Fibroblast of the aortic adventitia (primary cell): ENCODE data around the gene LDB3. TPM values are rescaled to one million over a fixed set of nuclear protein-coding genes. Genes with fewer than 3 reads are reported as not detected.

Experiments
- DNase-seq: peaks from one replicate; pipeline ENCODE4 v3.0.0-alpha.2; 2010; ENCODE audit warnings: low read depth
- H3K4me3 ChIP-seq: 2 replicates; pipeline ENCODE4 v1.5.1; 2011; ENCODE audit warnings: low read depth, mild to moderate bottlenecking, control low read depth, low read length, moderate library complexity
- CTCF ChIP-seq: IDR thresholded peaks from 2 replicates; pipeline ENCODE4 v1.5.1; 2011; ENCODE audit warnings: mild to moderate bottlenecking, low read length, control low read depth, inconsistent platforms; ENCODE audit not compliant: insufficient read depth
- total RNA-seq: library from RNA; depleted of rRNA; stranded (reverse); fragments of >200 nt; gene quantifications from 2 replicates; pipeline ENCODE4 v1.2.3, GENCODE V29; 2012; ENCODE audit warnings: low replicate concordance

The LDB3 gene
- total RNA-seq, 1 donor, result under 0.01 TPM

DNA sequence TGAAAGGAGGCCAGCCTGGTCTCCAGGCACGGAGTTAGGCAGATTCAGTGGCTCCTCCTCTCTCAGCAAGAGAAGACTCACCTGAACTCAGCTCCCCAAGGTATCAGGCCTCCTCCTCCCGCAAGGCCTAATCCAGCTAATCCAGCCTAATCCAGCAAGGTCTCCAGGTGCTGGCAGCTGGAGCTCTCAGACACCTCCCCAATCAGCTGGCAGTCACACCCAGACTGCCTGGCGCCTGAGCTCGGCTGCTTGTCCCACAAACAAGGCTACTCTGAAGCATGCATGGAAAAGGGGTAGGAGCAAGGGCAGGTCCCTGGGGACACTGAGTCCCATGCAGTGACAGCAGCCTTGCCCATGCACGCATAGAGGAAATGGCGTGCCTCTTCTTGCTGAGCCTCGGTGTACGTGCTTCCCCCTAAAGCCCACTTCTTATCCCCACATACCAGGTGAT is 17.3 kb upstream of the LDB3 start:
- no peak for DNase-seq
- no peak for TF ChIP-seq CTCF
- H3K4me3 ChIP-seq, result no peak overlapping the region

GRCh38 chr10:86651631-86652331 is 16.5 kb upstream of the LDB3 start:
- no peak for DNase-seq
- TF ChIP-seq CTCF, result no peak
- no peak overlapping the region for H3K4me3 ChIP-seq

- peak; percentile 30 for DNase-seq
- no peak overlapping the region for H3K4me3 ChIP-seq
- no peak for TF ChIP-seq CTCF
Observed at GRCh38 chr10:86652361-86653202, 15.7 kb upstream of the LDB3 start.

DNA sequence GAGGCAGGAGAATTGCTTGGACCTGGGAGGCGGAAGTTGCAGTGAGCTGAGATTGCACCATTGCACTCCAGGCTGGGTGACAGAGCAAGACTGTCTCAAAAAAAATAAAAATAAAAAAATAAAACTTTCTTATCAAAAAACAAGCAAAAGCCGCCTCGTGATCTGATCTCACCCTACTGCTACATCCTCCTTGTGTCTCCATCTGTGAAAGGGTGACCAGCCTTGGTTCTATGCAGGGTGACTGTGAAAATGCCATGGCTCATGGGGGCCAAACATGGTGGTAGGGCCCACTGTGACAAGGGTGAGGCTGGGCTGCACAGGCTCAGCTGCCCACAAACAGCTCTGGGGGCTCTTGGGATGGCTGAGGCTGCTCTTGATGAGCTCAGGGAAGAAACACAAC is 14.9 kb upstream of the LDB3 start:
- TF ChIP-seq CTCF, result no peak
- H3K4me3 ChIP-seq, result no peak overlapping the region
- no peak for DNase-seq

DNA sequence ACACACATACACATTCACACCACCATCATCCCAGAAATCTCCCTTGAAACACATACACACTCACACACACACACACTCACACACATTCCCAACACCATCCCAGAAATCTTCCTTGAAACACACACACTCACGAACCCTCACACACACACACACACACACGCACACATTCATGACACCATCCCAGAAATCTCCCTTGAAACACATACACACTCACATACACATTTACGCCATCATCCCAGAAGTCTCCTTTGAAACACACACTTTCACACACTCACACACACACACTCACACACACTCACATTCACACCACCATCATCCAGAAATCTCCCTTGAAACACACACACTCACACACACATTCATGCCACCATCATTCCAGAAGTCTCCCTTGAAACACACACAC is 14.3 kb upstream of the LDB3 start:
- no peak overlapping the region for H3K4me3 ChIP-seq
- TF ChIP-seq CTCF, result no peak
- no peak for DNase-seq

DNA sequence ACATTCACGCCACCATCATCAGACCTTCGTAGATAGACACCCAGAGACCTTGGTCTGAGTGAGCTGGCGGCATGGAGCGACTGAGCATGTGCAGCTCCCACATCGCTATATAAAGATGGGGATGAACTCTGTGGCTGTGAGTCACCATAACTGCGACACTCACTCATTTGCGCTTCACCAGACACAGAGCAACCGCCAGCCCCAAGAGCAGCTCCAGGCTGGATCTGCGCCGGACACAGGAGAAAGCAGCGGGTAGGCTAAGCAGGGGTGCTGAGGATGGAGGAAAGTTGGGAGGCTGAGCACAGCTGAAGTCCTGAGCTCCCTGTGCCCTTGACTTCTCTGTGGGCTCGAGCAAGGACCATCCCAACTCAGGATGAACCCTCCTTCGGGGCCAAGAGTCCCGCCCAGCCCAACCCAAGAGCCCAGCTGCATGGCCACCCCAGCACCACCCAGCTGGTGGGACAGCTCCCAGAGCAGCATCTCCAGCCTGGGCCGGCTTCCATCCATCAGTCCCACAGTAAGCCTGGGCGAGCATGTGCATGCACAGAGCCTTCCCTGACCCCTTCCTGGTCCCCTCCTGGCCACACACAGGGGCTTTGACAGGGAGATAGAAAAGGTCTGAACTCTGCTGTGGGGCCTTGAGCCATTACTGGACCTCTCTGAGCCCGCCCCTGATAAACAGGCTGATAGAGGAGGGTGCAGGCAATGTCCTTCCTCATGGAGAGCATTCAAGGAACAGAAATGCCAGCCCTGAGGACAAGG is 13.7 kb upstream of the LDB3 start, which contains the start of gene OPN4:
Gene OPN4, plus strand, starts transcription at position 137 of the 762 bp plus-strand sequence. Its CDS starts 237 bp downstream, at position 374.
- no peak for TF ChIP-seq CTCF
- no peak for DNase-seq
- no peak within 1 kb of the TSS for H3K4me3 ChIP-seq
